Ishikawa (cell line): ENCODE measurements around the gene KCNQ1.

Experiments
- CEBPB ChIP-seq: IDR thresholded peaks from 2 replicates; pipeline ENCODE4 v1.6.1; 2012
- CREB1 ChIP-seq: IDR thresholded peaks from 2 replicates; pipeline ENCODE4 v1.6.1; 2012; ENCODE audit warnings: low read depth
- EGR1 ChIP-seq: IDR thresholded peaks from 2 replicates; pipeline ENCODE4 v1.6.1; 2012
- EP300 ChIP-seq: IDR thresholded peaks from 2 replicates; pipeline ENCODE4 v1.6.1; 2012; ENCODE audit warnings: borderline replicate concordance
- FOXM1 ChIP-seq: IDR thresholded peaks from 2 replicates; pipeline ENCODE4 v1.6.1; 2012; ENCODE audit warnings: low read depth, borderline replicate concordance
- NFIC ChIP-seq: IDR thresholded peaks from 2 replicates; pipeline ENCODE4 v1.6.1; 2012
- RAD21 ChIP-seq: IDR thresholded peaks from 2 replicates; pipeline ENCODE4 v1.6.1; 2012; ENCODE audit warnings: low read depth
- TAF1 ChIP-seq: IDR thresholded peaks from 2 replicates; pipeline ENCODE4 v1.6.1; 2012; ENCODE audit warnings: low read depth, mild to moderate bottlenecking
- TCF12 ChIP-seq: IDR thresholded peaks from 2 replicates; pipeline ENCODE4 v1.6.1; 2012; ENCODE audit warnings: low read depth
- TEAD4 ChIP-seq: IDR thresholded peaks from 2 replicates; pipeline ENCODE4 v1.6.1; 2012
- YY1 ChIP-seq: IDR thresholded peaks from 2 replicates; pipeline ENCODE4 v1.6.1; 2012; ENCODE audit warnings: low read depth
- ZBTB7A ChIP-seq: IDR thresholded peaks from 2 replicates; pipeline ENCODE4 v1.6.1; 2012; ENCODE audit warnings: low read depth
- TF ChIP-seq, protein P1 (sequence below): IDR thresholded peaks from 2 replicates; pipeline ENCODE4 v1.6.1; 2012
- TF ChIP-seq, protein P2 (sequence below): IDR thresholded peaks from 2 replicates; pipeline ENCODE4 v1.6.1; 2012
- TF ChIP-seq, protein P3 (sequence below): IDR thresholded peaks from 2 replicates; pipeline ENCODE4 v1.6.1; 2012; ENCODE audit warnings: low read depth, mild to moderate bottlenecking

Gene KCNQ1

DNA sequence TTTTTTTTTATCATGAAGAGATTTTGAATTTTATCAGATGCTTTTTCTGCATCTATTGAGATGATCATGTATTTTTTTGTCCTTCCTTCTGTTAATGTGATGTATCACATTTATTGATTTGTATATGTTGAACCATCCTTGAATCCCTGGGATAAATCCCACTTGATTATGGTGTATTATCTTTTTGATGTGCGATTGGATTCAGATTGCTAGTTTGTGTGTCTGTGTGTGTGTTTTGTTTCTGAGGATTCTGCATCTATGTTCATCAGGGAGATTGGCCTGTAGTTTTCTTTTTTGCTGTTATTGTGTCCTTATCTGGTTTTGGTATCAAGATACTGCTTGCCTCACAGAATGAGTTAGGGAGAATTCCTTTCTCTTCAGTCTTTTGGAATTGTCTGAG is 202.4 kb downstream of the KCNQ1 start:
- TF ChIP-seq TCF12 (no peak), EP300 (no peak), CEBPB (no peak), EGR1 (no peak), TAF1 (no peak), ZBTB7A (no peak), NFIC (no peak), YY1 (no peak), RAD21 (no peak), CREB1 (no peak), FOXM1 (no peak), TEAD4 (no peak)
- TF ChIP-seq, protein P1, sequence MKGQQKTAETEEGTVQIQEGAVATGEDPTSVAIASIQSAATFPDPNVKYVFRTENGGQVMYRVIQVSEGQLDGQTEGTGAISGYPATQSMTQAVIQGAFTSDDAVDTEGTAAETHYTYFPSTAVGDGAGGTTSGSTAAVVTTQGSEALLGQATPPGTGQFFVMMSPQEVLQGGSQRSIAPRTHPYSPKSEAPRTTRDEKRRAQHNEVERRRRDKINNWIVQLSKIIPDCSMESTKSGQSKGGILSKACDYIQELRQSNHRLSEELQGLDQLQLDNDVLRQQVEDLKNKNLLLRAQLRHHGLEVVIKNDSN: no peak
- TF ChIP-seq, protein P2, sequence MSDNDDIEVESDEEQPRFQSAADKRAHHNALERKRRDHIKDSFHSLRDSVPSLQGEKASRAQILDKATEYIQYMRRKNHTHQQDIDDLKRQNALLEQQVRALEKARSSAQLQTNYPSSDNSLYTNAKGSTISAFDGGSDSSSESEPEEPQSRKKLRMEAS: no peak
- TF ChIP-seq, protein P3, sequence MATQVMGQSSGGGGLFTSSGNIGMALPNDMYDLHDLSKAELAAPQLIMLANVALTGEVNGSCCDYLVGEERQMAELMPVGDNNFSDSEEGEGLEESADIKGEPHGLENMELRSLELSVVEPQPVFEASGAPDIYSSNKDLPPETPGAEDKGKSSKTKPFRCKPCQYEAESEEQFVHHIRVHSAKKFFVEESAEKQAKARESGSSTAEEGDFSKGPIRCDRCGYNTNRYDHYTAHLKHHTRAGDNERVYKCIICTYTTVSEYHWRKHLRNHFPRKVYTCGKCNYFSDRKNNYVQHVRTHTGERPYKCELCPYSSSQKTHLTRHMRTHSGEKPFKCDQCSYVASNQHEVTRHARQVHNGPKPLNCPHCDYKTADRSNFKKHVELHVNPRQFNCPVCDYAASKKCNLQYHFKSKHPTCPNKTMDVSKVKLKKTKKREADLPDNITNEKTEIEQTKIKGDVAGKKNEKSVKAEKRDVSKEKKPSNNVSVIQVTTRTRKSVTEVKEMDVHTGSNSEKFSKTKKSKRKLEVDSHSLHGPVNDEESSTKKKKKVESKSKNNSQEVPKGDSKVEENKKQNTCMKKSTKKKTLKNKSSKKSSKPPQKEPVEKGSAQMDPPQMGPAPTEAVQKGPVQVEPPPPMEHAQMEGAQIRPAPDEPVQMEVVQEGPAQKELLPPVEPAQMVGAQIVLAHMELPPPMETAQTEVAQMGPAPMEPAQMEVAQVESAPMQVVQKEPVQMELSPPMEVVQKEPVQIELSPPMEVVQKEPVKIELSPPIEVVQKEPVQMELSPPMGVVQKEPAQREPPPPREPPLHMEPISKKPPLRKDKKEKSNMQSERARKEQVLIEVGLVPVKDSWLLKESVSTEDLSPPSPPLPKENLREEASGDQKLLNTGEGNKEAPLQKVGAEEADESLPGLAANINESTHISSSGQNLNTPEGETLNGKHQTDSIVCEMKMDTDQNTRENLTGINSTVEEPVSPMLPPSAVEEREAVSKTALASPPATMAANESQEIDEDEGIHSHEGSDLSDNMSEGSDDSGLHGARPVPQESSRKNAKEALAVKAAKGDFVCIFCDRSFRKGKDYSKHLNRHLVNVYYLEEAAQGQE: no peak

DNA sequence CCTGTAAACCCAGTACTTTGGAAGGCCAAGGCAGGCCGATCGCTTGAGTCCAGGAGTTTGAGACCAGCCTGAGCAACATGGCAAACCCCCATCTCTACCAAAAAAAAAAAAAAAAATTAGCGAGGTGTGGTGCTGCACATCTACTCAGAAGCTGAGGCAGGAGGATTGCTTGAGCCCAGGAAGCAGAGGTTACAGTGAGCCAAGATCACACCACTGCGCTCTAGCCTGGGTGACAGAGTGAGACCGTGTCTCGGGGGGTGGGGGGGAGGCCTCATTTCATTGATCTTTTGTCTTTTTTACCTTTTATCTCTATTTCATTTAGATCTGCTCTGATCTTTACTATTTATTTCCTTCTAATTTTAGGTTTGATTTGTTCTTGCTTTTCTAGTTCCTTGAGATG is 203.1 kb downstream of the KCNQ1 start:
- TF ChIP-seq TCF12 (no peak), TEAD4 (no peak), TAF1 (no peak), EP300 (no peak), NFIC (no peak), ZBTB7A (no peak), EGR1 (no peak), CREB1 (no peak)
- TF ChIP-seq, protein P1: no peak
- TF ChIP-seq, protein P2: no peak

DNA sequence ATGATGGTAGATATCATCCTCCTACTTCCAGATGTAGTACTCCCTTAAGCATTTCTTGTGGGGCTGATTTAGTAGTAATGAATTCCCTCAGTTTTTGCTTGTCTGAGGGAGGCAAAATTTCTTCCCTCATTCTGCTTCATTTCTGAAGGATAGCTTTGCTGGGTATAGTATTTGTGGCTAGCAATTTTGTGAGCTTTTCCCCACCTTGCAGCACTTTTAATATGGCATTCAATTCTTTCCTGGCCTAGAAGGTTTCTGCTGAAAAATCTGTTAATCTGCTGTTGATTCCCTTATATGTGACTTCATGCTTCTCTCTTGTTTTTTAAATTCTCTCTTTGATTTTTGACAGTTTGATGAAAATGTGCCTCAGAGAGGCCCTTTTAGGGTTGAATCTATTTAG is 204.6 kb downstream of the KCNQ1 start:
- TF ChIP-seq TEAD4: no peak
- TF ChIP-seq, protein P2: no peak
- no peak for TF ChIP-seq FOXM1
- TF ChIP-seq ZBTB7A: no peak
- no peak for TF ChIP-seq YY1
- no peak for TF ChIP-seq EP300
- TF ChIP-seq TAF1: no peak
- no peak for TF ChIP-seq RAD21
- TF ChIP-seq, protein P3: no peak
- no peak for TF ChIP-seq CEBPB
- no peak for TF ChIP-seq TCF12
- TF ChIP-seq NFIC: no peak
- TF ChIP-seq CREB1: no peak
- no peak for TF ChIP-seq EGR1
- TF ChIP-seq, protein P1: no peak

DNA sequence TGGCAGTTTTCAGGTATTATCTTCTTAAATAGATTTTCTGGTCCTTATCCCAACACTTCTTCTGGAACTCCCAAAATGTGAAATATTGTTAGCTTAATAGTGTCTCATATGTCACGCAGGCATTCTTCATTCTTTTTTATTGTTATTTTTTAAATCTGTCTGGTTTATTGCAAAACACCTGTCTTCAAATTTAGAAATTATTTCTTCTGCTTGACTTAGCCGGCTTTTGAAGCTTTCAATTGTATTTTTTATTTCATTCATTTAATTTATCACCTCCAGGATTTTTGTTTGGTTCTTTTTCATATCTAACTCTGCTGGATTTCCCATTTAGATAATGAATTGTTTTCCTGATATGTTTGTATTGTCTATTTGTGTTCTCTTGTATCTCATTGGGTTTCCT is 205.0 kb downstream of the KCNQ1 start:
- TF ChIP-seq CREB1 (no peak), EGR1 (no peak), TCF12 (no peak), NFIC (no peak)

DNA sequence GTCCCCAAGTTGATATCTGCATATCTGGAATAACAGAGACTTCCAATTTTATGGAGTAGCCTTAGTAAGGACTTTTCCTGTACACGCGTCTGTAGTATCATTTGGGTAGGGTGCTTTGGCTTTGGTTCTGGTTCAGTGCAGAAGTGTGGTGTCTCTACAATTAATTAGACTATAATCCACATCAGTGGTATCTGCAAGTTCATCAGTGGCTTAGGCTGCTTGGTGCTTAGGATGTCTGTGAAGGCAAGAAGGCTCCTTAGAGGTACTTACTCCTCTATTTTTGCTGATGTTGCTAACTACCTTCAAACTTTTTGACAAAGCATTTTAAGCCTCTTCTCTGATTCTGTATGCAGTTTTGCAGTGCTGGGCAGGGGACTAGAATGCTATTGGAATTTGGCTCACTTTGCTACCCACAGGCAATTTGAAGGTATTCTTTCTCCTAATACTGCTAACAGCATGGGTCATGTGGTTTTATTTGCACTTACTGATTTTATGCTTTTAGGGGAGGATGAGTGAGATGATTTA is 205.6 kb downstream of the KCNQ1 start:
- TF ChIP-seq CEBPB: no peak
- TF ChIP-seq EP300: no peak
- no peak for TF ChIP-seq EGR1
- TF ChIP-seq YY1: no peak
- no peak for TF ChIP-seq TEAD4
- TF ChIP-seq NFIC: no peak

DNA sequence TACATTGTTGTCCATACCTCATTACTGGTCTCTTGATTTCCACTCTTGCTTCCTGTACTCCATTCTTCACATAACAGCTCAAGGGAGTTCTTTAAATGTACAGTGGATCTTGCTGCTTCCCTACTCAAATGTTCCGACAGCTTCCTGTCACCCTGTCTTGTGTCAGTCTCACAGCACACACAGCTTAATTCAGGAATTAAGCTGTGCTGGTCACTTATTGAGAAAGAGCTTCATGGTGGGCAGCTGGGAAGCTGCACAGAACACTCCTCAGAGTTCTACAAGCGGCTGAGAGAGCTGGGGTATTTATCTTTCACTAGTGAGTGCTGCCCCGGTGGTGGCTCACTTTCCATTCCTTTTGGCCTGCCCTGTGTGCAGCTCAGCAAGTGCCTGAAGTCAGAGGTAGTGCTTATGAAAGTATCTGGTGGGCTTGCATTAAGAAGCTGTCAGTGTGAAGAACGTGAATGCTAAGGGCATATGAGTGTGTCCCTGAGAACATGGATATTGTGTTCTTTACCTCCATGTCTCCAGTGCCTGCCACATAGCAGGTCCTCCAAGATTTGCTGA is 206.3 kb downstream of the KCNQ1 start:
- TF ChIP-seq YY1 (no peak), TEAD4 (no peak), EGR1 (no peak), CEBPB (no peak), ZBTB7A (no peak), NFIC (no peak), EP300 (no peak), FOXM1 (no peak), TCF12 (no peak), RAD21 (no peak)
- TF ChIP-seq, protein P2: no peak
- TF ChIP-seq, protein P3: no peak
